Neural progenitor cell (in vitro differentiated cells): ENCODE measurements around the gene ASB2. TPM values are rescaled to one million over a fixed set of nuclear protein-coding genes. Genes with fewer than 3 reads are reported as not detected.

Source experiments
- DNase-seq: peaks from one replicate; pipeline ENCODE4 v3.0.0-alpha.2; 2016; ENCODE audit warnings: low spot score
- H2AFZ ChIP-seq: fragments of 200-600 bp; sonication (generic); replicated peaks from 2 replicates; pipeline ENCODE4 v1.6.1; 2016; ENCODE audit warnings: antibody characterized with exemption
- H3F3A ChIP-seq: fragments of 200-600 bp; sonication (generic); 2 replicates; pipeline ENCODE4 v1.6.1; 2016; ENCODE audit warnings: antibody characterized with exemption, low read depth
- H3K27ac ChIP-seq: fragments of 200-600 bp; sonication (generic); 2 replicates; pipeline ENCODE4 v1.5.1; 2016; ENCODE audit warnings: mild to moderate bottlenecking
- H3K27me3 ChIP-seq: fragments of 200-600 bp; sonication (generic); 2 replicates; pipeline ENCODE4 v1.6.1; 2016; ENCODE audit warnings: mild to moderate bottlenecking, moderate library complexity
- H3K36me3 ChIP-seq: fragments of 200-600 bp; sonication (generic); 2 replicates; pipeline ENCODE4 v1.5.1; 2016
- H3K4me1 ChIP-seq: fragments of 200-600 bp; sonication (generic); 2 replicates; pipeline ENCODE4 v1.6.1; 2016; ENCODE audit warnings: mixed run types
- H3K4me2 ChIP-seq: fragments of 200-600 bp; sonication (generic); 2 replicates; pipeline ENCODE4 v1.6.1; 2016
- H3K4me3 ChIP-seq: fragments of 200-600 bp; sonication (generic); 2 replicates; pipeline ENCODE4 v1.5.1; 2016
- H3K79me2 ChIP-seq: fragments of 200-600 bp; sonication (generic); 2 replicates; pipeline ENCODE4 v1.6.1; 2016; ENCODE audit warnings: low read depth
- H3K9ac ChIP-seq: fragments of 200-600 bp; sonication (generic); 2 replicates; pipeline ENCODE4 v1.6.1; 2016
- H3K9me3 ChIP-seq: fragments of 200-600 bp; sonication (generic); 2 replicates; pipeline ENCODE4 v1.5.1; 2016; ENCODE audit warnings: low read depth
- H4K20me1 ChIP-seq: fragments of 200-600 bp; sonication (generic); 2 replicates; pipeline ENCODE4 v1.6.1; 2016; ENCODE audit warnings: low read depth
- H3K27ac Mint-ChIP-seq: 3 replicates; pipeline ENCODE4 v1.8.0; 2021; ENCODE audit warnings: mixed read lengths
- H3K27me3 Mint-ChIP-seq: 2 replicates; pipeline ENCODE4 v1.8.0; 2022; ENCODE audit warnings: low read depth, mild to moderate bottlenecking, inconsistent platforms, moderate library complexity, mixed read lengths; ENCODE audit not compliant: insufficient read depth
- H3K36me3 Mint-ChIP-seq: 3 replicates; pipeline ENCODE4 v1.8.0; 2021; ENCODE audit warnings: mixed read lengths
- H3K4me1 Mint-ChIP-seq: 3 replicates; pipeline ENCODE4 v1.8.0; 2021; ENCODE audit warnings: mixed read lengths
- H3K4me3 Mint-ChIP-seq: 3 replicates; pipeline ENCODE4 v1.8.0; 2021; ENCODE audit warnings: mild to moderate bottlenecking, moderate library complexity, mixed read lengths
- H3K9me3 Mint-ChIP-seq: 3 replicates; pipeline ENCODE4 v1.8.0; 2020; ENCODE audit warnings: mixed read lengths
- CTCF ChIP-seq: fragments of 200-600 bp; sonication (generic); IDR thresholded peaks from 2 replicates; pipeline ENCODE4 v1.5.1; 2017; ENCODE audit warnings: antibody characterized with exemption, mild to moderate bottlenecking
- EZH2 ChIP-seq: fragments of 200-600 bp; sonication (generic); IDR thresholded peaks from 2 replicates; pipeline ENCODE4 v1.6.1; 2017; ENCODE audit warnings: antibody characterized with exemption, mild to moderate bottlenecking, moderate library complexity
- EZH2phosphoT487 ChIP-seq: fragments of 200-600 bp; sonication (generic); IDR thresholded peaks from 2 replicates; pipeline ENCODE4 v1.6.1; 2017; ENCODE audit warnings: antibody characterized with exemption
- total RNA-seq: library from RNA; depleted of rRNA; stranded (reverse); fragments of >200 nt; gene quantifications from 2 replicates; pipeline ENCODE4 v1.2.3, GENCODE V29; 2015; ENCODE audit warnings: low replicate concordance

Gene ASB2
- total RNA-seq, 1 donor from 2014 or later, result not detected

GRCh38 chr14:93892923-93893558 lies 83.3 kb downstream of the ASB2 start:
- TF ChIP-seq EZH2 (no peak), CTCF (peak; percentile 95), EZH2phosphoT487 (no peak)
- Histone ChIP-seq H3K4me3 (no peak overlapping the region), H3K27ac (no peak overlapping the region)

GRCh38 chr14:93892505-93892839 lies 83.9 kb downstream of the ASB2 start:
- DNase-seq, result no peak
- Histone ChIP-seq H3F3A (peaks cover 24% of the 10 kb centered on the region), H3K4me1 (peaks cover 23% of the 10 kb centered on the region), H3K27me3 (no peaks in the 10 kb centered on the region), H3K36me3 (no peaks in the 10 kb centered on the region), H3K4me3 (no peak overlapping the region), H2AFZ (peak overlapping the region; percentile 80), H3K9me3 (no peaks in the 10 kb centered on the region), H3K79me2 (no peaks in the 10 kb centered on the region), H3K4me2 (no peak overlapping the region), H3K9ac (no peak overlapping the region), H4K20me1 (no peaks in the 10 kb centered on the region), H3K27ac (no peak overlapping the region)
- no peak overlapping the region for H3K27ac Mint-ChIP-seq
- H3K4me1 Mint-ChIP-seq, result peaks cover 36% of the 10 kb centered on the region
- H3K9me3 Mint-ChIP-seq, result no peaks in the 10 kb centered on the region
- H3K27me3 Mint-ChIP-seq, result peaks cover 9% of the 10 kb centered on the region
- H3K36me3 Mint-ChIP-seq, result no peaks in the 10 kb centered on the region
- TF ChIP-seq EZH2, result no peak
- TF ChIP-seq EZH2phosphoT487, result no peak
- TF ChIP-seq CTCF, result no peak
- no peak overlapping the region for H3K4me3 Mint-ChIP-seq

More at GRCh38 chr14:93892923-93893558, 83.3 kb downstream of the ASB2 start:
- H2AFZ ChIP-seq, result peak overlapping the region; percentile 80
- Mint-ChIP-seq H3K9me3 (no peaks in the 10 kb centered on the region), H3K36me3 (no peaks in the 10 kb centered on the region), H3K27ac (no peak overlapping the region), H3K27me3 (peaks cover 9% of the 10 kb centered on the region), H3K4me3 (no peak overlapping the region), H3K4me1 (peaks cover 42% of the 10 kb centered on the region)
- no peaks in the 10 kb centered on the region for H3K79me2 ChIP-seq
- H3F3A ChIP-seq, result peaks cover 24% of the 10 kb centered on the region
- peaks cover 23% of the 10 kb centered on the region for H3K4me1 ChIP-seq
- H3K36me3 ChIP-seq, result no peaks in the 10 kb centered on the region
- no peaks in the 10 kb centered on the region for H3K27me3 ChIP-seq
- H3K9ac ChIP-seq, result no peak overlapping the region
- DNase-seq, result peak; percentile 87
- H3K4me2 ChIP-seq, result no peak overlapping the region
- H4K20me1 ChIP-seq, result no peaks in the 10 kb centered on the region
- no peaks in the 10 kb centered on the region for H3K9me3 ChIP-seq

- Mint-ChIP-seq H3K36me3 (no peaks in the 10 kb centered on the region), H3K27me3 (peaks cover 9% of the 10 kb centered on the region), H3K4me3 (peak overlapping the region; percentile 13), H3K9me3 (no peaks in the 10 kb centered on the region), H3K4me1 (peaks cover 34% of the 10 kb centered on the region), H3K27ac (peak overlapping the region; percentile 47)
- Histone ChIP-seq H4K20me1 (no peaks in the 10 kb centered on the region), H3K79me2 (no peaks in the 10 kb centered on the region), H3K27ac (no peak overlapping the region), H2AFZ (no peak overlapping the region), H3K9me3 (no peaks in the 10 kb centered on the region), H3K4me2 (no peak overlapping the region), H3K9ac (no peak overlapping the region), H3K4me3 (no peak overlapping the region), H3K27me3 (no peaks in the 10 kb centered on the region), H3K36me3 (no peaks in the 10 kb centered on the region), H3K4me1 (peaks cover 23% of the 10 kb centered on the region), H3F3A (peaks cover 24% of the 10 kb centered on the region)
- TF ChIP-seq EZH2 (no peak), CTCF (no peak), EZH2phosphoT487 (no peak)
- no peak for DNase-seq
Observed at GRCh38 chr14:93891756-93892504, 84.4 kb downstream of the ASB2 start.
